Trophoblast cell (in vitro differentiated cells and primary cell): ENCODE measurements around the gene RNF126.

Experiments
- DNase-seq, 2 donors: peaks; one replicate each; pipeline ENCODE4 v3.0.0-alpha.2; 2016
- H2AFZ ChIP-seq: 2 replicates; pipeline ENCODE4 v1.6.1; 2013; ENCODE audit warnings: low read length, moderate library complexity, mild to moderate bottlenecking; ENCODE audit not compliant: insufficient read depth, poor library complexity
- H2AK5ac ChIP-seq: 2 replicates; pipeline ENCODE4 v1.6.1; 2013; ENCODE audit warnings: mild to moderate bottlenecking, low read length
- H2BK120ac ChIP-seq: 2 replicates; pipeline ENCODE4 v1.6.1; 2013; ENCODE audit warnings: low read length, mild to moderate bottlenecking, moderate library complexity; ENCODE audit not compliant: insufficient read depth, poor library complexity
- H2BK12ac ChIP-seq: 2 replicates; pipeline ENCODE4 v1.6.1; 2013; ENCODE audit warnings: mild to moderate bottlenecking, low read length, moderate library complexity
- H2BK5ac ChIP-seq: 2 replicates; pipeline ENCODE4 v1.6.1; 2013; ENCODE audit warnings: low read length, low read depth, moderate library complexity, mild to moderate bottlenecking; ENCODE audit not compliant: poor library complexity
- H3K14ac ChIP-seq: 2 replicates; pipeline ENCODE4 v1.6.1; 2013; ENCODE audit warnings: mild to moderate bottlenecking, low read length
- H3K18ac ChIP-seq: 2 replicates; pipeline ENCODE4 v1.6.1; 2013; ENCODE audit warnings: mild to moderate bottlenecking, low read length
- H3K23ac ChIP-seq: 2 replicates; pipeline ENCODE4 v1.6.1; 2013; ENCODE audit warnings: low read length
- H3K27ac ChIP-seq: 2 replicates; pipeline ENCODE4 v1.5.1; 2013; ENCODE audit warnings: low read depth, mild to moderate bottlenecking, inconsistent platforms, low read length, moderate library complexity
- H3K27me3 ChIP-seq: 2 replicates; pipeline ENCODE4 v1.6.1; 2013; ENCODE audit warnings: inconsistent platforms, mild to moderate bottlenecking, low read length, moderate library complexity; ENCODE audit not compliant: insufficient read depth
- H3K36me3 ChIP-seq, 2 experiments: 1 replicate in 1 of 2; 2 replicates in 1 of 2; pipeline ENCODE4 v1.6.1; 2013; ENCODE audit warnings: low read length in 2 of 2, mild to moderate bottlenecking in 2 of 2, moderate library complexity in 1 of 2; ENCODE audit not compliant: insufficient read depth in 2 of 2, control insufficient read depth in 1 of 2
- H3K4ac ChIP-seq: 2 replicates; pipeline ENCODE4 v1.6.1; 2013; ENCODE audit warnings: low read depth, mild to moderate bottlenecking, low read length, moderate library complexity
- H3K4me1 ChIP-seq, 2 experiments: 1 replicate in 1 of 2; 2 replicates in 1 of 2; pipeline ENCODE4 v1.6.1; 2013; ENCODE audit warnings: low read length in 2 of 2, mild to moderate bottlenecking in 2 of 2, moderate library complexity in 1 of 2; ENCODE audit not compliant: insufficient read depth in 2 of 2, control insufficient read depth in 1 of 2
- H3K4me2 ChIP-seq: 2 replicates; pipeline ENCODE4 v1.6.1; 2013; ENCODE audit warnings: inconsistent platforms, mild to moderate bottlenecking, low read length, moderate library complexity
- H3K4me3 ChIP-seq: 2 replicates; pipeline ENCODE4 v1.5.1; 2013; ENCODE audit warnings: mild to moderate bottlenecking, low read depth, low read length, inconsistent platforms
- H3K79me1 ChIP-seq: one replicate; pipeline ENCODE4 v1.6.1; 2013; ENCODE audit warnings: low read length
- H3K79me2 ChIP-seq: 2 replicates; pipeline ENCODE4 v1.6.1; 2013; ENCODE audit warnings: low read length, mild to moderate bottlenecking; ENCODE audit not compliant: control insufficient read depth, insufficient read depth, poor library complexity
- H3K9ac ChIP-seq: 2 replicates; pipeline ENCODE4 v1.6.1; 2013; ENCODE audit warnings: mild to moderate bottlenecking, low read length
- H3K9me3 ChIP-seq: 2 replicates; pipeline ENCODE4 v1.6.1; 2013; ENCODE audit warnings: low read depth, mild to moderate bottlenecking, control low read depth, inconsistent platforms, low read length; ENCODE audit not compliant: insufficient read depth
- H4K12ac ChIP-seq: 2 replicates; pipeline ENCODE4 v1.6.1; 2013; ENCODE audit warnings: low read depth, mild to moderate bottlenecking, low read length, moderate library complexity
- H4K8ac ChIP-seq: 2 replicates; pipeline ENCODE4 v1.6.1; 2013; ENCODE audit warnings: low read depth, mild to moderate bottlenecking, low read length, moderate library complexity
- H4K91ac ChIP-seq: one replicate; pipeline ENCODE4 v1.6.1; 2013; ENCODE audit warnings: low read depth, mild to moderate bottlenecking, low read length, moderate library complexity
- WGBS: extraction: QIAGEN DNeasy Blood & Tissue Kit; methylation state at CpG from one replicate; pipeline ENCODE4 v1.1.7; 2013; ENCODE audit warnings: missing lambda C conversion rate; ENCODE audit not compliant: insufficient read length, insufficient coverage; ENCODE audit errors: extremely low coverage; 5-methylcytosine and 5-hydroxymethylcytosine counted together

RNF126 gene

DNA sequence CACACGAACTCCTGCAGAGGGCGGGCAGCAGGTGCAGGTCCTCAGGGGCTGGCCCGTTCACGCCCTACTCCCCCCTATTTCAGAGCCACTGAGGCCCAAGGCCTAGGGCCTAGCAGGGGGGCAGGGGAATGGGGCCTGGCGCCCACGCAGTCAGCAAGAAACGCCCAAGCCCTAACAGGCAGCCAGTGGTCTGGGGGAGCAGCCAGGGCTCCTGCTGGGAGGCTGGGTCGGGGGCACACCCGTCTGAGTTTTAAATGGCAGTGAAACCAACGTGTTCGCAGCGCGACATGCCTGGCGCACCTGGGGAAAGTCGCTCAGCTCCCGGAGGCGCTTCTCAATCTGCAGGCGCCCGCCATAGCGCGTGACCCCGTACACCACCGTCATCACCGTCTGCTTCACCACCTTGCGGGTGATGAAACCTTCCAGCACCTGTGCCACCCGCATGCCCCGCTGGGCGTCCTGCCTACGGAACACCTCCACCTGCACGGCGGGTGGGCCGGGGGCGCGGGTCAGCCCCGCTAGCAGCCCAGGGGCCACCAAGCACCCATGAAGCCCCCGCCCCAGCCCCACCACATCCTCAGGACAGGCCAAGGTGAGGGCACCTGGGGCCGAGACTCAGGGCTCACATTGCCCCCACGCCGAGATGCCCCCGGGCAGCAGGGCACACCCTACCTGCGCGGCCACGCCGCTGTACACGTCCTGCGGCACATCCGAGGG, 43.6 kb downstream of the RNF126 start:
- H3K23ac ChIP-seq, result no peak overlapping the region
- no peak overlapping the region for H2BK12ac ChIP-seq
- H3K4me1 ChIP-seq, result no peaks in the 10 kb centered on the region
- no peak overlapping the region for H2BK120ac ChIP-seq
- no peak overlapping the region for H3K4ac ChIP-seq
- no peak overlapping the region for H3K18ac ChIP-seq
- H3K4me3 ChIP-seq, result no peak overlapping the region
- peaks cover 72 to 73% of the 10 kb centered on the region in 2 experiments for H3K36me3 ChIP-seq
- H4K12ac ChIP-seq, result no peak overlapping the region
- H3K14ac ChIP-seq, result no peak overlapping the region
- no peak overlapping the region for H2AK5ac ChIP-seq
- H4K8ac ChIP-seq, result no peak overlapping the region
- H3K9ac ChIP-seq, result no peak overlapping the region
- H3K79me1 ChIP-seq, result no peaks in the 10 kb centered on the region
- H2BK5ac ChIP-seq, result no peak overlapping the region
- H3K27ac ChIP-seq, result no peak overlapping the region
- no peak overlapping the region for H2AFZ ChIP-seq
- H3K9me3 ChIP-seq, result peaks cover 3% of the 10 kb centered on the region
- H3K4me2 ChIP-seq, result no peak overlapping the region
- no CpG with 5 or more reads among the region's 47 CpGs for WGBS
- DNase-seq, result no peak
- H4K91ac ChIP-seq, result no peak overlapping the region
- no peaks in the 10 kb centered on the region for H3K79me2 ChIP-seq
- H3K27me3 ChIP-seq, result no peaks in the 10 kb centered on the region

DNA sequence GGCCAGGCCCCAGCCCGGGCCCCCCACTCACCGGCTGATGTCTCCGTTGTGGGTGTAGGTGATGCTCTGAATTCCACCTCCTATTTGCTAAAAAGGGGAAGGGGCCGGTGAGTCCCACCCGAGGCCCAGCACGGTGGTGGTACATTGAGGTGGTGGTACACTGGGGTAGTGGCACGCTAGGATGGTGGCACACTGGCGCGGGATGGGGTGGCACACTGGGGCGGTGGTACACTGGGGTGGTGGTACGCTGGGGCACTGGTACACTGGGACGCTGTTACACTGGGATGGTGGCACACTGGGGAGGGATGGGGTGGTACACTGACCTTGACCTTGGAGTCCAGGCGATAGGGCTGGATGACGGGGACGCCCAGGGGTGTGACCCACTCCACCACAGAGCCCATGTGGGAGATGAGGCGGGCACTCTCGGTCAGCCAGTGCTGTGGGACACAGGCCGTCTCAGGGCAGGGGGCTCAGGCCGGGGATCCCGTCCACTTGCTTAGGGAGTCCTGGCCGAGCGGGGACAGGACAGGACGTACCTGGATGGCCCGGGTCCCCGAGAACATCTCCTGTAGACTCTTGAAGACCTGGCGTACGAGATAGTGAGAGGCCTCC, 44.2 kb downstream of the RNF126 start:
- Histone ChIP-seq H3K14ac (no peak overlapping the region), H3K4me2 (no peak overlapping the region), H3K4ac (no peak overlapping the region), H2BK12ac (no peak overlapping the region), H2AFZ (no peak overlapping the region), H3K9ac (no peak overlapping the region), H4K12ac (no peak overlapping the region), H3K79me1 (no peaks in the 10 kb centered on the region), H3K4me1 (no peaks in the 10 kb centered on the region), H3K9me3 (peaks cover 4% of the 10 kb centered on the region), H3K4me3 (no peak overlapping the region), H3K27ac (no peak overlapping the region), H3K27me3 (no peaks in the 10 kb centered on the region), H2AK5ac (no peak overlapping the region), H3K79me2 (no peaks in the 10 kb centered on the region), H3K36me3 (peaks cover 70 to 75% of the 10 kb centered on the region in 2 experiments), H2BK5ac (no peak overlapping the region), H4K8ac (no peak overlapping the region), H4K91ac (no peak overlapping the region), H3K23ac (no peak overlapping the region), H3K18ac (no peak overlapping the region), H2BK120ac (no peak overlapping the region)
- no CpG with 5 or more reads among the region's 27 CpGs for WGBS
- DNase-seq, result no peak

GRCh38 chr19:618247-618619, 44.8 kb downstream of the RNF126 start:
- Histone ChIP-seq H3K18ac (no peak overlapping the region), H3K9ac (no peak overlapping the region), H4K8ac (no peak overlapping the region), H3K79me2 (no peaks in the 10 kb centered on the region), H2BK12ac (no peak overlapping the region), H2AK5ac (no peak overlapping the region), H3K4ac (no peak overlapping the region), H3K27ac (no peak overlapping the region), H3K9me3 (peaks cover 4% of the 10 kb centered on the region), H2BK120ac (no peak overlapping the region), H3K4me2 (no peak overlapping the region), H4K91ac (no peak overlapping the region), H3K27me3 (no peaks in the 10 kb centered on the region), H3K4me3 (no peak overlapping the region), H2BK5ac (no peak overlapping the region), H4K12ac (no peak overlapping the region), H3K14ac (no peak overlapping the region), H3K23ac (no peak overlapping the region), H3K79me1 (no peaks in the 10 kb centered on the region), H3K36me3 (peaks cover 66 to 71% of the 10 kb centered on the region in 2 experiments), H3K4me1 (no peaks in the 10 kb centered on the region), H2AFZ (no peak overlapping the region)
- no CpG with 5 or more reads among the region's 19 CpGs for WGBS
- DNase-seq, result no peak

GRCh38 chr19:617551-618246, 45.3 kb downstream of the RNF126 start:
- no peak overlapping the region for H2AFZ ChIP-seq
- no peak overlapping the region for H3K9ac ChIP-seq
- H3K14ac ChIP-seq, result no peak overlapping the region
- no peaks in the 10 kb centered on the region for H3K27me3 ChIP-seq
- H4K91ac ChIP-seq, result no peak overlapping the region
- no peaks in the 10 kb centered on the region for H3K79me2 ChIP-seq
- no peak overlapping the region for H4K12ac ChIP-seq
- no peak overlapping the region for H2BK5ac ChIP-seq
- peaks cover 4% of the 10 kb centered on the region for H3K9me3 ChIP-seq
- no peak overlapping the region for H2BK120ac ChIP-seq
- no peak overlapping the region for H2AK5ac ChIP-seq
- no peak for DNase-seq
- no peak overlapping the region for H3K27ac ChIP-seq
- H3K36me3 ChIP-seq, result peaks cover 61 to 71% of the 10 kb centered on the region in 2 experiments
- no peak overlapping the region for H3K4ac ChIP-seq
- no peak overlapping the region for H4K8ac ChIP-seq
- H3K4me3 ChIP-seq, result no peak overlapping the region
- no peak overlapping the region for H3K18ac ChIP-seq
- WGBS, result no CpG with 5 or more reads among the region's 29 CpGs
- H3K23ac ChIP-seq, result no peak overlapping the region
- no peak overlapping the region for H2BK12ac ChIP-seq
- no peak overlapping the region for H3K4me2 ChIP-seq
- H3K79me1 ChIP-seq, result no peaks in the 10 kb centered on the region
- H3K4me1 ChIP-seq, result no peaks in the 10 kb centered on the region
